ENCODE data around the gene HIVEP2.

The HIVEP2 gene

DNA sequence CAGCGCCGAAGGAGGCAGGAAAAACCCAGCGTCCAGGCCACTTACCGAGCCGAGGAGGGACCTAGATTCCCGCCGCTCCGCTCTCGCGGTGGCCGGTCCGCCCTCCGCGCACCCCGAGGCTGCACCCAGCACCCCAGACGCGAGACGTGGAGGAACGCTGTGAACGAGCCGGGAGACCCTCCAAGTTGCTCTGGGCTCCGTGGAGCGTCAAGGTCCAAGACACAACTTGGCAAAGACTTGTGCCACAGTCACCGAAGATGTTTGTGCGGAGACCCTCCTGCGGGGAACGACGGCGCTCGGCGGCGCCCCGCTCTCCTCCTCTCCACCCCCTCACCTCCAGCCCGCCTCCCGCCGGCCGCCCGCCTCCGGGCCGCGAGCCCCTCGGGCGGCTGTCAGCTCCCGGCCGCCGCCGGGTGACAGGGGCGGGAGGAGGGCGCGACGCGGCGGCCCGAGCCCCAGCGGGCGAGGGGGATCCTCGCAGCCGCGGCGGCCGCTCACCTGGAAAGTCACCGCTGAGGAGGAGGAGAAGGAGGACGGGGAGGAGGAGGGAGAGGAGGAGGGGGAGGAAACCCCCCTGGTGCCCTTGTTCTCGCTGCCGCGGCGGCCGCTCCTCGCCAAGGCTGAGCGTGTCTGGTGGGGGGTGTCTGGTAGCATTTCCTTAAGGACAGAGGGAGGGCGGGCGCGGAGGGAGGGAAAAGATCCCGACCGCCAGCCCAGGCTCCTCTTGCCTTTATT lies 637 bp upstream of the HIVEP2 start:
- Histone ChIP-seq H3K4me1 (ENCODE audit: control insufficient read depth in 1 of 2, insufficient read depth in 2 of 2, low read length in 2 of 2) (peaks cover 12 to 23% of the 10 kb centered on the region in 2 donors), H3K27ac (ENCODE audit: low read depth, low read length) (peak overlapping the region; percentile 99), H3K4me3 (ENCODE audit: low read depth in 1 of 2, low read length in 2 of 2) (peak overlapping the region; percentile 94 to 98), H3K9me3 (ENCODE audit: control insufficient read depth in 1 of 2, low read length in 2 of 2) (no peaks in the 10 kb centered on the region), H3K27me3 (ENCODE audit: control insufficient read depth in 1 of 2, insufficient read depth in 2 of 2, low read length in 2 of 2) (no peaks in the 10 kb centered on the region), H3K9ac (ENCODE audit: low read depth in 1 of 2, low read length in 2 of 2) (peak overlapping the region; percentile 97), H3K36me3 (ENCODE audit: control insufficient read depth in 1 of 2, insufficient read depth in 2 of 2, low read length in 2 of 2) (no peaks in the 10 kb centered on the region)

DNA sequence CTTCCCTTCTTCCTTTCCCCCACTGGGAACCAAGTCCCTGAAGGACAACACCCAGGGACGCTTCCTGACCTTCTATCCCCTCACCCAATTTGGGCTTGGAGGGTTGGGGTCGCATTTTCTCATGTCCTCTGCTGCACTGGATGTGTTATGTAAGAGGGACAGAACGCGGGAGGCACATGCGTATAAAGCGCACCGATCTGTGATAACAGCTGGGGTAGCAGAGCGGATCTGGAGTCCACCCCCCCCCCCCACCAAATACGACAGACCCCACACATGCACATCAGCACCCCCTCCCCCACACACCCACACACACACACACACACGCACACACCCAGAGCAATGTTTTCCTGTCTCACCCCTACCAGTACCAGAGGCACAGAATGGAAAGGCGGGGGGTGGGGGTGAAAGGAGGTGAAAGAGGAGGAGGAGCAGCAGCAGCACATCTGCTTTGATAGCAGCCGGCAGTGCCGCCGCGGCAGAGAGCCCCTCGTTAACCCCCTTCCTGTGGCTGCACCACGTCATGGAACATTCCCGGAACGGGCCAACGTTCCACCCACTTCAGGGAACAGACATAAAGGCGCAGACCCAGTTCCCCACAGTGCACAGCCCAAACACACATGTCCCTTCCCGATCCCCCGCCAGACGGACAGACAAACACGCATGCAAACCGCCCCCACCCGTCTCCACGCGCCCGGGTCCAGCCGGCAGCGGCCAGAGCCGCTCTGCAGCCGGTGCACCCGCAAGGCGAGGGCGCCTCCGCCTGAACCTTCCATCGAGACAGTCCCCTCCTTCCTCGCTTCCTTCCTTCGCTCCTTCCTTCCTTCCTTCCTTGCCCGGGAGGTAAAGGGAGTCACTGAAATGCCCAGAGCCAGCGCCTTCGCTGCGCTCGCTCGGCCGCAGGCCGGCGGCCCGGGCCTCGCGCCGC lies 590 bp downstream of the HIVEP2 start:
- Histone ChIP-seq H3K27me3 (ENCODE audit: control insufficient read depth in 1 of 2, insufficient read depth in 2 of 2, low read length in 2 of 2) (no peaks in the 10 kb centered on the region), H3K9me3 (ENCODE audit: control insufficient read depth in 1 of 2, low read length in 2 of 2) (no peaks in the 10 kb centered on the region), H3K9ac (ENCODE audit: low read depth in 1 of 2, low read length in 2 of 2) (peak overlapping the region; percentile 93 to 97), H3K36me3 (ENCODE audit: control insufficient read depth in 1 of 2, insufficient read depth in 2 of 2, low read length in 2 of 2) (no peaks in the 10 kb centered on the region), H3K4me3 (ENCODE audit: low read depth in 1 of 2, low read length in 2 of 2) (peak overlapping the region; percentile 94 to 98), H3K4me1 (ENCODE audit: control insufficient read depth in 1 of 2, insufficient read depth in 2 of 2, low read length in 2 of 2) (peaks cover 12 to 23% of the 10 kb centered on the region in 2 donors), H3K27ac (ENCODE audit: low read depth, low read length) (peak overlapping the region; percentile 97)

GRCh38 chr6:142943711-142944123 lies 1.3 kb downstream of the HIVEP2 start:
- H3K27me3 ChIP-seq (ENCODE audit: control insufficient read depth in 1 of 2, insufficient read depth in 2 of 2, low read length in 2 of 2), result no peaks in the 10 kb centered on the region
- H3K4me3 ChIP-seq (ENCODE audit: low read depth in 1 of 2, low read length in 2 of 2), result peak overlapping the region; percentile 94 to 98
- peaks cover 12 to 27% of the 10 kb centered on the region in 2 donors for H3K4me1 ChIP-seq (ENCODE audit: control insufficient read depth in 1 of 2, insufficient read depth in 2 of 2, low read length in 2 of 2)
- no peaks in the 10 kb centered on the region for H3K36me3 ChIP-seq (ENCODE audit: control insufficient read depth in 1 of 2, insufficient read depth in 2 of 2, low read length in 2 of 2)
- peak overlapping the region; percentile 97 for H3K27ac ChIP-seq (ENCODE audit: low read depth, low read length)
- peak overlapping the region; percentile 93 to 97 for H3K9ac ChIP-seq (ENCODE audit: low read depth in 1 of 2, low read length in 2 of 2)
- no peaks in the 10 kb centered on the region for H3K9me3 ChIP-seq (ENCODE audit: control insufficient read depth in 1 of 2, low read length in 2 of 2)

- Histone ChIP-seq H3K27me3 (ENCODE audit: control insufficient read depth in 1 of 2, insufficient read depth in 2 of 2, low read length in 2 of 2) (no peaks in the 10 kb centered on the region), H3K27ac (ENCODE audit: low read depth, low read length) (no peak overlapping the region), H3K9me3 (ENCODE audit: control insufficient read depth in 1 of 2, low read length in 2 of 2) (no peaks in the 10 kb centered on the region), H3K4me1 (ENCODE audit: control insufficient read depth in 1 of 2, insufficient read depth in 2 of 2, low read length in 2 of 2) (peaks cover 12 to 25% of the 10 kb centered on the region in 2 donors), H3K36me3 (ENCODE audit: control insufficient read depth in 1 of 2, insufficient read depth in 2 of 2, low read length in 2 of 2) (no peaks in the 10 kb centered on the region), H3K9ac (ENCODE audit: low read depth in 1 of 2, low read length in 2 of 2) (no peak overlapping the region), H3K4me3 (ENCODE audit: low read depth in 1 of 2, low read length in 2 of 2) (no peak overlapping the region)
Observed at GRCh38 chr6:142942805-142943227, 2.2 kb downstream of the HIVEP2 start.

- no peak overlapping the region for H3K9ac ChIP-seq (ENCODE audit: low read depth in 1 of 2, low read length in 2 of 2)
- no peaks in the 10 kb centered on the region for H3K27me3 ChIP-seq (ENCODE audit: control insufficient read depth in 1 of 2, insufficient read depth in 2 of 2, low read length in 2 of 2)
- H3K4me3 ChIP-seq (ENCODE audit: low read depth in 1 of 2, low read length in 2 of 2), result no peak overlapping the region
- no peaks in the 10 kb centered on the region for H3K36me3 ChIP-seq (ENCODE audit: control insufficient read depth in 1 of 2, insufficient read depth in 2 of 2, low read length in 2 of 2)
- H3K27ac ChIP-seq (ENCODE audit: low read depth, low read length), result no peak overlapping the region
- H3K4me1 ChIP-seq (ENCODE audit: control insufficient read depth in 1 of 2, insufficient read depth in 2 of 2, low read length in 2 of 2), result peaks cover 12 to 23% of the 10 kb centered on the region in 2 donors
- H3K9me3 ChIP-seq (ENCODE audit: control insufficient read depth in 1 of 2, low read length in 2 of 2), result no peaks in the 10 kb centered on the region
Observed at GRCh38 chr6:142942238-142942637, 2.7 kb downstream of the HIVEP2 start.

DNA sequence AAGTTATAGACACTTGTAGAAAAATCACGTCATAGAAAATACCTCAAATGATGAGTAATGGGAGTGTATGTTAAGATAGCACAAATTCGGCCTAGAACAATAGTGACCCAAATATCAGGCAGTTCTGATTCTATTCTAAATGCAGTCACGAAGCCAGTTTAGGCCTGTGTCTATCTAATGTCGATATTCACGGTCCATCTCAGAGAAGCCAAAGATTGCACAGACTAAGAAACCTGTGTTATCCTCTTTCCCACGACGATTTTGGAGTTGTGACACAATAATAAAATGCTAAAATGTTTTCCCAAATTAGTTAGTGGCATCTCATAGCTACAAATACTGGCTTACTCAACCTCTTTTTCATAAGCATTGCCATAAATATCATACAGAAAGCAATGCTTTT lies 4.0 kb downstream of the HIVEP2 start:
- Histone ChIP-seq H3K4me3 (ENCODE audit: low read depth in 1 of 2, low read length in 2 of 2) (no peak overlapping the region), H3K9ac (ENCODE audit: low read depth in 1 of 2, low read length in 2 of 2) (no peak overlapping the region), H3K27me3 (ENCODE audit: control insufficient read depth in 1 of 2, insufficient read depth in 2 of 2, low read length in 2 of 2) (no peaks in the 10 kb centered on the region), H3K9me3 (ENCODE audit: control insufficient read depth in 1 of 2, low read length in 2 of 2) (no peaks in the 10 kb centered on the region), H3K27ac (ENCODE audit: low read depth, low read length) (no peak overlapping the region), H3K36me3 (ENCODE audit: control insufficient read depth in 1 of 2, insufficient read depth in 2 of 2, low read length in 2 of 2) (no peaks in the 10 kb centered on the region), H3K4me1 (ENCODE audit: control insufficient read depth in 1 of 2, insufficient read depth in 2 of 2, low read length in 2 of 2) (peaks cover 12 to 23% of the 10 kb centered on the region in 2 donors)

GRCh38 chr6:142940487-142940886 lies 4.5 kb downstream of the HIVEP2 start:
- H3K27ac ChIP-seq (ENCODE audit: low read depth, low read length), result no peak overlapping the region

DNA sequence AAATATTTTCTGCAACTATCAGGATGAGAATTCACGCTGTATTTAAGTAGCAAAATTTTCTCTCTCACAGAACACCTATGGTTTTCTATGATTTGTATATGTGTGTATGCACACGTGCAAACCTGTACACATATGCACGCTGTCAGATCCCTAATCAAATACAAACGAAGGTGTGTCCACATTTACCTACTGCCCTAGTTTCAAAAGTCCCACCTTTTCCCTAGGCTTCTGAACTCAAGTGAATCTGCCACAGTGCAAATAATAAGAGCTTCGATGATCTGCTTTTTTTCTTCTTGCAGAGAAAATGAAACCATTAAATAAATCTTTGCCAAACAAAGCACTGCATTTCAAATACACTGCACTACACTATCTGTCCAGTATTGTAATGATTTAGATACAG lies 6.5 kb downstream of the HIVEP2 start:
- no peak overlapping the region for H3K4me3 ChIP-seq (ENCODE audit: low read depth in 1 of 2, low read length in 2 of 2)
- H3K4me1 ChIP-seq (ENCODE audit: control insufficient read depth in 1 of 2, insufficient read depth in 2 of 2, low read length in 2 of 2), result peaks cover 11 to 33% of the 10 kb centered on the region in 2 donors

More at GRCh38 chr6:142940487-142940886, 4.5 kb downstream of the HIVEP2 start:
- Histone ChIP-seq H3K9me3 (ENCODE audit: control insufficient read depth in 1 of 2, low read length in 2 of 2) (no peaks in the 10 kb centered on the region), H3K4me1 (ENCODE audit: control insufficient read depth in 1 of 2, insufficient read depth in 2 of 2, low read length in 2 of 2) (peaks cover 12 to 23% of the 10 kb centered on the region in 2 donors), H3K9ac (ENCODE audit: low read depth in 1 of 2, low read length in 2 of 2) (no peak overlapping the region), H3K4me3 (ENCODE audit: low read depth in 1 of 2, low read length in 2 of 2) (no peak overlapping the region), H3K36me3 (ENCODE audit: control insufficient read depth in 1 of 2, insufficient read depth in 2 of 2, low read length in 2 of 2) (no peaks in the 10 kb centered on the region), H3K27me3 (ENCODE audit: control insufficient read depth in 1 of 2, insufficient read depth in 2 of 2, low read length in 2 of 2) (no peaks in the 10 kb centered on the region)

GRCh38 chr6:142937986-142938385 lies 7.0 kb downstream of the HIVEP2 start:
- no peaks in the 10 kb centered on the region for H3K36me3 ChIP-seq (ENCODE audit: control insufficient read depth in 1 of 2, insufficient read depth in 2 of 2, low read length in 2 of 2)
- no peaks in the 10 kb centered on the region for H3K9me3 ChIP-seq (ENCODE audit: control insufficient read depth in 1 of 2, low read length in 2 of 2)
- H3K4me3 ChIP-seq (ENCODE audit: low read depth in 1 of 2, low read length in 2 of 2), result no peak overlapping the region
- H3K9ac ChIP-seq (ENCODE audit: low read depth in 1 of 2, low read length in 2 of 2), result no peak overlapping the region
- H3K27me3 ChIP-seq (ENCODE audit: control insufficient read depth in 1 of 2, insufficient read depth in 2 of 2, low read length in 2 of 2), result no peaks in the 10 kb centered on the region
- H3K27ac ChIP-seq (ENCODE audit: low read depth, low read length), result no peak overlapping the region
- H3K4me1 ChIP-seq (ENCODE audit: control insufficient read depth in 1 of 2, insufficient read depth in 2 of 2, low read length in 2 of 2), result peaks cover 11 to 31% of the 10 kb centered on the region in 2 donors

More for the DNA sequence above, 6.5 kb downstream of the HIVEP2 start:
- Histone ChIP-seq H3K36me3 (ENCODE audit: control insufficient read depth in 1 of 2, insufficient read depth in 2 of 2, low read length in 2 of 2) (no peaks in the 10 kb centered on the region), H3K9me3 (ENCODE audit: control insufficient read depth in 1 of 2, low read length in 2 of 2) (no peaks in the 10 kb centered on the region), H3K27me3 (ENCODE audit: control insufficient read depth in 1 of 2, insufficient read depth in 2 of 2, low read length in 2 of 2) (no peaks in the 10 kb centered on the region), H3K27ac (ENCODE audit: low read depth, low read length) (no peak overlapping the region), H3K9ac (ENCODE audit: low read depth in 1 of 2, low read length in 2 of 2) (no peak overlapping the region)

Measured in duodenal mucosa (tissue), 2 donors.